Measurements from ENCODE around the gene CHD9. TPM values are rescaled to one million over a fixed set of nuclear protein-coding genes. Genes with fewer than 3 reads are reported as not detected.

Gene CHD9
- total RNA-seq, 1 experiment from 2014 or later: 26.3 TPM

DNA sequence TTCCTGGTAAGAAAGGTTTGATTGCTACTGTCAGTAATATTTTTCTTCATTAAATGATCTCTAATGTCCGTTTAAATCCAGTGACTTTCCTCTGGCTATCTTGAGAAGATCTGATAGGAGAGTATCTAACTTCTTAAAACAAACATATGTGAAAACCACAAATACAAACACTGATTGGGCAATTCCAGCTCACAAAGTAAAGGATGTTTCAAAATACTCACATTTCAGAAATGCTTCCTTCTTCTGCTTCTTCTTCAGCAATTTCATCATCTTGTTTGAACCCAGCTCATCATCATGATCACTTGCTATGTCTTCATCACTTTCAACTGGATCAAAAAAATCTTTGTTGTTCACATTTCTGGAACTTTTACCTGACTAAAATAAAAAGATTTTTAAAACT lies 315.1 kb downstream of the CHD9 start:
- H3K9me3 ChIP-seq (ENCODE audit: insufficient read depth, low read depth): no peaks in the 10 kb centered on the region
- peaks cover 18% of the 10 kb centered on the region for H3F3A ChIP-seq (ENCODE audit: insufficient read depth, low read depth)
- H3K27me3 ChIP-seq (ENCODE audit: insufficient read depth, low read depth): peaks cover 9% of the 10 kb centered on the region; the same call in 1 of the 2 replicates
- BruUV-seq (replicated peaks): no TSS peak
- H3K4me2 ChIP-seq: no peak overlapping the region
- H4K20me1 ChIP-seq (ENCODE audit: insufficient read depth): no peaks in the 10 kb centered on the region
- no peak overlapping the region for H3K27ac ChIP-seq
- H3K4me1 ChIP-seq (replicated peaks; ENCODE audit: insufficient read depth): peaks cover 23% of the 10 kb centered on the region
- no peaks in the 10 kb centered on the region for H3K36me3 ChIP-seq (ENCODE audit: low read depth)
- DNase-seq: peak in 1 of 2 experiments; percentile 86
- no peak overlapping the region for H2AFZ ChIP-seq
- ChIA-PET POLR2A (ENCODE audit: unreplicated experiment) (interaction anchor here (0.7 kb wide), 1 partner anchor 47 kb away, joined by 3 read pairs; no protein-coding TSS in a partner anchor), CTCF (no interaction called here)
- intact Hi-C loops (cut with micrococcal nuclease; ENCODE audit: unreplicated experiment): loop anchor here (5.0 kb wide), 1 partner anchor 132 kb away; the partner anchor contains the start of gene AKTIP
- no peaks in the 10 kb centered on the region for H3K9me2 ChIP-seq (ENCODE audit: insufficient read depth)
- no peaks in the 10 kb centered on the region for H3K79me2 ChIP-seq (ENCODE audit: low read depth)
- TF ChIP-seq, protein P1, sequence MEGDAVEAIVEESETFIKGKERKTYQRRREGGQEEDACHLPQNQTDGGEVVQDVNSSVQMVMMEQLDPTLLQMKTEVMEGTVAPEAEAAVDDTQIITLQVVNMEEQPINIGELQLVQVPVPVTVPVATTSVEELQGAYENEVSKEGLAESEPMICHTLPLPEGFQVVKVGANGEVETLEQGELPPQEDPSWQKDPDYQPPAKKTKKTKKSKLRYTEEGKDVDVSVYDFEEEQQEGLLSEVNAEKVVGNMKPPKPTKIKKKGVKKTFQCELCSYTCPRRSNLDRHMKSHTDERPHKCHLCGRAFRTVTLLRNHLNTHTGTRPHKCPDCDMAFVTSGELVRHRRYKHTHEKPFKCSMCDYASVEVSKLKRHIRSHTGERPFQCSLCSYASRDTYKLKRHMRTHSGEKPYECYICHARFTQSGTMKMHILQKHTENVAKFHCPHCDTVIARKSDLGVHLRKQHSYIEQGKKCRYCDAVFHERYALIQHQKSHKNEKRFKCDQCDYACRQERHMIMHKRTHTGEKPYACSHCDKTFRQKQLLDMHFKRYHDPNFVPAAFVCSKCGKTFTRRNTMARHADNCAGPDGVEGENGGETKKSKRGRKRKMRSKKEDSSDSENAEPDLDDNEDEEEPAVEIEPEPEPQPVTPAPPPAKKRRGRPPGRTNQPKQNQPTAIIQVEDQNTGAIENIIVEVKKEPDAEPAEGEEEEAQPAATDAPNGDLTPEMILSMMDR (conservative IDR thresholded peaks at IDR 0.05): no peak
- no peak overlapping the region for H3K4me3 ChIP-seq

DNA sequence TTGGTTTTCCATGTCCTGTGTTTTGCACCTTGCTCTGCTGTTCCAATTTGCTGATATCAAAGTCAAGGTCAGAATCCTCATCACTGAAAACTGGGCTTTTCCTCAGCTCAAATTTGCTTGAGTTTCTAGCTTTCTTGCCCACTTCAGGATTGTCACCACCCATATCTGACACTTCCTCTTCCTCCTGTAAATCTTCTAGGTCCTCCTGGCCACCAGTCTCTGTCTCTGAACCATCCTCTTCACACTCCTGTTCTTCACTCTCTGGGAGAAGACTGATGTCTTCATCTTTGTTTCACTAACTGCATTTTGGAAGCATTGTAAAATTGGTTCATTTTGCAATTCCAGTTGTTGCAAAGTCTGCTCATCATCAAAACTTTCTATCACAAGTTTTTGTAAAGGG lies 316.0 kb downstream of the CHD9 start:
- no TSS peak for BruUV-seq (replicated peaks)
- Histone ChIP-seq H3K79me2 (ENCODE audit: low read depth) (no peaks in the 10 kb centered on the region), H3K27me3 (ENCODE audit: insufficient read depth, low read depth) (0 out of 2 replicates have a peak, but pooled peaks cover 9% of the 10 kb centered on the region), H4K20me1 (ENCODE audit: insufficient read depth) (no peaks in the 10 kb centered on the region), H3K4me1 (replicated peaks; ENCODE audit: insufficient read depth) (peaks cover 24% of the 10 kb centered on the region), H3F3A (ENCODE audit: insufficient read depth, low read depth) (peaks cover 18% of the 10 kb centered on the region), H3K9me2 (ENCODE audit: insufficient read depth) (no peaks in the 10 kb centered on the region), H2AFZ (no peak overlapping the region), H3K4me2 (no peak overlapping the region), H3K4me3 (no peak overlapping the region), H3K9me3 (ENCODE audit: insufficient read depth, low read depth) (no peaks in the 10 kb centered on the region), H3K27ac (no peak overlapping the region), H3K36me3 (ENCODE audit: low read depth) (no peaks in the 10 kb centered on the region)
- POLR2A ChIA-PET (ENCODE audit: unreplicated experiment): no interaction called here
- CTCF ChIA-PET: no interaction called here
- no peak for DNase-seq
- TF ChIP-seq, protein P1 (conservative IDR thresholded peaks at IDR 0.05): no peak
- no peak for TF ChIP-seq EZH2 (IDR thresholded peaks at IDR 0.05; ENCODE audit: low read depth)
- intact Hi-C loops (cut with micrococcal nuclease; ENCODE audit: unreplicated experiment): loop anchor here (5.0 kb wide), 1 partner anchor 131 kb away; the partner anchor contains the start of gene AKTIP

DNA sequence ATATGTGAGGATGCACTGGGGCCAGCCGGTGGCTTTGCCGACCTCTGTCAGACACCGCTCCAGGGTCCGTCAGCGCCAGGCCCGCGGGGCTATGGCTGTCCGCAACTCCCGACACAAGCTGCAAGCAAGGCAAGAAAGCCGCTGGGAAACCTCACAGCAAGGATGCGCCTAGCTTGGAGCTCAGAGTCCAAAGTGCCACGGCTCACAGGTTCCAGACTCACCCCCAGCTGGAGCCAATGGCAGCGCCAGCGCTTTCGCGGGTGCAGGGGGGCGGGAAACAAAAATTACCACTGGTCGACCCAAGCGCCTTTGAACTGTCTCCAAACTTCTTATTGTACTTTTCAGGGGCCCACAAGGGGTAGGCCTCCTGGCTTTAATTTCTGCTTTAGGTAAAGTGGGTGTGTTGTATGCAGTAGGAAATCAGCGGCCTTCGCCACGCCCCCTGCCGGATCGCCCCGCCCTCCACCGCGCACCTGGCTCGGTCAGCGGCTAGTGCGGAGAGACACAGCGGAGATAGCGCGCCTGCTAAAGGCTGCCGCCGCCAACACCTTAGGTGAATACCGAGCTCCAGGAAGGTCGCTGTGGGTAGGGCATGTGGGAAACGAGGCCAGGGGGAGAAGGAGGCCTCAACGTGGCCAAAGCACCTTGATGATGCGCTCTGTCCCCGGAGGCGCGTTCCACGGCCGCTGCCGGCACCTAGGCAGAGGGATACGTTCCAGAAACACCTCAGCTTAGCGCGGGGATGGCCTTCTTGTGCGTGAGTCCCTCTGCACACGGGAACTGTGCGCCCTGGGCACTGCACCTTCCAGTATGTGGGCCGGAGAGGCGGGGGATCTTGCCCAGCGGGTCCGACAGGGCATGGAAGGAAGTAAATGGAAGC lies 318.4 kb downstream of the CHD9 start:
- TF ChIP-seq, protein P1 (conservative IDR thresholded peaks at IDR 0.05): no peak
- no peak for TF ChIP-seq EZH2 (IDR thresholded peaks at IDR 0.05; ENCODE audit: low read depth)
- Histone ChIP-seq H3K27me3 (ENCODE audit: insufficient read depth, low read depth) (0 out of 2 replicates have a peak, but pooled peaks cover 8% of the 10 kb centered on the region), H3K9me3 (ENCODE audit: insufficient read depth, low read depth) (peaks cover 3% of the 10 kb centered on the region; the same call in 1 of the 2 replicates), H3F3A (ENCODE audit: insufficient read depth, low read depth) (peaks cover 18% of the 10 kb centered on the region), H3K4me3 (peak overlapping the region; percentile 69), H3K79me2 (ENCODE audit: low read depth) (no peaks in the 10 kb centered on the region), H3K36me3 (ENCODE audit: low read depth) (no peaks in the 10 kb centered on the region), H4K20me1 (ENCODE audit: insufficient read depth) (no peaks in the 10 kb centered on the region), H3K4me1 (replicated peaks; ENCODE audit: insufficient read depth) (peaks cover 24% of the 10 kb centered on the region), H2AFZ (peak overlapping the region; percentile 95), H3K27ac (peak overlapping the region; percentile 29; the same call in 1 of the 2 replicates), H3K4me2 (peak overlapping the region; percentile 86), H3K9me2 (ENCODE audit: insufficient read depth) (no peaks in the 10 kb centered on the region)
- peak; percentile 67 to 88 for DNase-seq
- POLR2A ChIA-PET (ENCODE audit: unreplicated experiment): interaction anchor here (0.6 to 0.8 kb wide), 2 partner anchors 66 to 130 kb away, joined by 3 to 9 read pairs; no protein-coding TSS in a partner anchor
- CTCF ChIA-PET: no interaction called here
- intact Hi-C loops (cut with micrococcal nuclease; ENCODE audit: unreplicated experiment): loop anchor here (1.0 to 5.0 kb wide), 2 partner anchors 60 to 129 kb away; partner anchors contain the start of gene AKTIP
- no TSS peak for BruUV-seq (replicated peaks)

Data from PC-9 (cell line).